ENCODE data around the gene CKAP4.

The CKAP4 gene

GRCh38 chr12:106238146-106238545 lies 9.7 kb downstream of the CKAP4 start:
- peak; percentile 73 for DNase-seq

- no peak for DNase-seq
Observed at GRCh38 chr12:106235770-106236169, 12.1 kb downstream of the CKAP4 start.

GRCh38 chr12:106234449-106234848 lies 13.4 kb downstream of the CKAP4 start:
- DNase-seq: no peak

- no peak for DNase-seq
Observed at GRCh38 chr12:106233011-106233410, 14.8 kb downstream of the CKAP4 start.

- no peak for DNase-seq
Observed at GRCh38 chr12:106229036-106229591, 18.7 kb downstream of the CKAP4 start.

- no peak for DNase-seq
Observed at GRCh38 chr12:106228320-106228710, 19.5 kb downstream of the CKAP4 start.

- DNase-seq: peak; percentile 57
Observed at GRCh38 chr12:106227641-106228319, 20.0 kb downstream of the CKAP4 start.

- peak; percentile 85 for DNase-seq
Observed at GRCh38 chr12:106226884-106227640, 20.8 kb downstream of the CKAP4 start.

- DNase-seq: no peak
Observed at GRCh38 chr12:106224355-106224706, 23.5 kb downstream of the CKAP4 start.

GRCh38 chr12:106223485-106224354 lies 24.1 kb downstream of the CKAP4 start:
- peak; percentile 83 for DNase-seq

- DNase-seq: no peak
Observed at GRCh38 chr12:106220536-106220935, 27.3 kb downstream of the CKAP4 start.

GRCh38 chr12:106219043-106219442 lies 28.8 kb downstream of the CKAP4 start:
- DNase-seq: no peak

- DNase-seq: no peak
Observed at GRCh38 chr12:106217706-106218105, 30.1 kb downstream of the CKAP4 start.

- DNase-seq: no peak
Observed at GRCh38 chr12:106214571-106214970, 33.2 kb downstream of the CKAP4 start.

GRCh38 chr12:106213662-106214061 lies 34.2 kb downstream of the CKAP4 start:
- no peak for DNase-seq

- DNase-seq: no peak
Observed at GRCh38 chr12:106211973-106212372, 35.8 kb downstream of the CKAP4 start.

- peak; percentile 39 for DNase-seq
Observed at GRCh38 chr12:106205208-106206069, 42.4 kb downstream of the CKAP4 start.

- DNase-seq: no peak
Observed at GRCh38 chr12:106204312-106204711, 43.5 kb downstream of the CKAP4 start.

- no peak for DNase-seq
Observed at GRCh38 chr12:106197906-106198623, 49.8 kb downstream of the CKAP4 start.

- no peak for DNase-seq
Observed at GRCh38 chr12:106195621-106196027, 52.2 kb downstream of the CKAP4 start.

- DNase-seq: no peak
Observed at GRCh38 chr12:106194351-106194750, 53.5 kb downstream of the CKAP4 start.
